ENCODE measurements around the gene PON2.

DNA sequence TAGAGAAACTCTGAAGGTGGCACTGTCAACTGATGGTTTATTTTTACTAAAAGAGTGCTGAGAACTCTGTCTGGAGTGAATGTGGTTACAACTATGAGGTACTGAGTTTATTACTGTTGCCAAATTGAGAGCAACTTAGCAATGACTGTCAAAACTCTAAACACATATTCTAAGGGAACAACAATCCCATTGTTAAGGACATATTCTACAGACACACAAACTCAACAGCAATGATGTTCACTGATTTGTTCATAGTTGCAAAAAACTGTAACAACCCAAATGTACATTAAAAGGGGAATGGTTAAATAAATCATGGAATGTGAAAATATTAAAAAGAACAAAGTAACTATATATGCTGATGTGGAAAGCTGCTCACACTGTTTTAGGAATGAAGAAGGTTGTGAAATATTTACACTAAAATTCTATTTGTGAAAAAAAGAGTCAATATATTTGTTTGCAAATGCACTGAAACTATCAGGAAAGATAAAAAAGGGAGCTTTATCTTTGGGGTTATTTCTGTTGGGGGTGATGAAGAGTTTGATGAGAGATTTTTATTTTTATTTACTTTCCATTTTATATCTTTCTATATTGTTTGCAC lies 12.9 kb downstream of the PON2 start:
- TF ChIP-seq EZH2 (IDR thresholded peaks at IDR 0.05; ENCODE audit: low read length, unreplicated experiment), result no peak
- TF ChIP-seq, protein P1, sequence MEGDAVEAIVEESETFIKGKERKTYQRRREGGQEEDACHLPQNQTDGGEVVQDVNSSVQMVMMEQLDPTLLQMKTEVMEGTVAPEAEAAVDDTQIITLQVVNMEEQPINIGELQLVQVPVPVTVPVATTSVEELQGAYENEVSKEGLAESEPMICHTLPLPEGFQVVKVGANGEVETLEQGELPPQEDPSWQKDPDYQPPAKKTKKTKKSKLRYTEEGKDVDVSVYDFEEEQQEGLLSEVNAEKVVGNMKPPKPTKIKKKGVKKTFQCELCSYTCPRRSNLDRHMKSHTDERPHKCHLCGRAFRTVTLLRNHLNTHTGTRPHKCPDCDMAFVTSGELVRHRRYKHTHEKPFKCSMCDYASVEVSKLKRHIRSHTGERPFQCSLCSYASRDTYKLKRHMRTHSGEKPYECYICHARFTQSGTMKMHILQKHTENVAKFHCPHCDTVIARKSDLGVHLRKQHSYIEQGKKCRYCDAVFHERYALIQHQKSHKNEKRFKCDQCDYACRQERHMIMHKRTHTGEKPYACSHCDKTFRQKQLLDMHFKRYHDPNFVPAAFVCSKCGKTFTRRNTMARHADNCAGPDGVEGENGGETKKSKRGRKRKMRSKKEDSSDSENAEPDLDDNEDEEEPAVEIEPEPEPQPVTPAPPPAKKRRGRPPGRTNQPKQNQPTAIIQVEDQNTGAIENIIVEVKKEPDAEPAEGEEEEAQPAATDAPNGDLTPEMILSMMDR (conservative IDR thresholded peaks at IDR 0.05; ENCODE audit: low read depth, low read length), result no peak
- no peak for TF ChIP-seq EZH2phosphoT487 (IDR thresholded peaks at IDR 0.05; ENCODE audit: borderline replicate concordance, low read length)

All from PC-3 (cell line).